GM06990 (cell line): ENCODE results near the gene CCDC197.

Experiments
- DNase-seq: peaks from one replicate; pipeline ENCODE4 v3.0.0-alpha.2; 2011; ENCODE audit not compliant: insufficient read length; ENCODE audit errors: extremely low read depth
- H3K27me3 ChIP-seq: replicated peaks from 2 replicates; pipeline ENCODE4 v1.6.0; 2011; ENCODE audit warnings: low read length; ENCODE audit not compliant: control insufficient read depth, insufficient read depth
- H3K36me3 ChIP-seq: 2 replicates; pipeline ENCODE4 v1.5.1; 2011; ENCODE audit warnings: low read length; ENCODE audit not compliant: control insufficient read depth, insufficient read depth
- H3K4me3 ChIP-seq: replicated peaks from 2 replicates; pipeline ENCODE4 v1.5.1; 2011; ENCODE audit warnings: low read depth, mild to moderate bottlenecking, control low read depth, low read length
- TF ChIP-seq, protein P1 (sequence below): IDR thresholded peaks from 2 replicates; pipeline ENCODE4 v1.5.1; 2011; ENCODE audit warnings: low read length, control low read depth, mild to moderate bottlenecking, inconsistent platforms; ENCODE audit not compliant: insufficient read depth, poor library complexity, severe bottlenecking

Gene CCDC197

DNA sequence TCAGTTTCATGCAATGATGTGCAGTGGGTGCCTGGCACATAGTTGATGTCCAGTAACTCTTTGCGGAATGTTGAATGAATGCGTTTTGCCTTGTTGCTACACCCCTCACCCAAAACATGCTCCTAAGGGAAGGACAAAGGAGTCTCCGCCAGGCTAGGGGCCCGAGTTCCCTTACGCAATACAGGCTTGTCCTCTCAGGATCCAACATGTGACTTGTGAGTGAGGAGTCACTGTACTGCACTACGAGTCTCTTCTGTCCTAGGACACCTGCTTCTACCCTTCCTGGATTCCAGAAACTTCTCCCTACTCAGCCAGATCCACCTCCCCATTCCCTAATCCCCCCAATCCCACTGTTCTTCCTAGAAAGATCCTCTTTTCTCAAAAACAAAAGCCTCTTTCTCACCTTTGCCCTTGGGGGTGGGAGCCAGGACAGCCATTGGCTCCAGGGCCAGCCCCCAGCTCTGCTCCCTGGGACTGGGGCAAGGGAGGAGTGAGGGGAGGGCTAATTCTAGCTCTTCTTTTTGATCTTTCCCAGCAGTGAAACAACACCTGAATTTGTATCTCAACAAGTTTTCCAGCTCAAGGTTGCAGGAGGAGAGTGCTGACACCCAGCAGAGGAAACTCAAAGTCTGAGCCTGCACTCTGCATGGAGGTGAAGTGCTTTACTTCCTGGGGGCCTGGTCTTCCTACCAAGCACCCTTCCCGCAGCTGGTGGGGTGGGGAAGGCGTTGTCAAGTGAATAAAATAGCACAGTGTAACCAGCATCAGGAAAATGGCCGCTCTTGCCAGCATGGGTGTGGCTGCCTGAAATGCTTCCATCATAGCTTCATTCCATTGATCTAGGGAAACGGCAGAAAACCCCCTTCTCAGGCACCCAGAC, 25.7 kb downstream of the CCDC197 start:
- no peak overlapping the region for H3K4me3 ChIP-seq
- no peak for DNase-seq
- TF ChIP-seq, protein P1, sequence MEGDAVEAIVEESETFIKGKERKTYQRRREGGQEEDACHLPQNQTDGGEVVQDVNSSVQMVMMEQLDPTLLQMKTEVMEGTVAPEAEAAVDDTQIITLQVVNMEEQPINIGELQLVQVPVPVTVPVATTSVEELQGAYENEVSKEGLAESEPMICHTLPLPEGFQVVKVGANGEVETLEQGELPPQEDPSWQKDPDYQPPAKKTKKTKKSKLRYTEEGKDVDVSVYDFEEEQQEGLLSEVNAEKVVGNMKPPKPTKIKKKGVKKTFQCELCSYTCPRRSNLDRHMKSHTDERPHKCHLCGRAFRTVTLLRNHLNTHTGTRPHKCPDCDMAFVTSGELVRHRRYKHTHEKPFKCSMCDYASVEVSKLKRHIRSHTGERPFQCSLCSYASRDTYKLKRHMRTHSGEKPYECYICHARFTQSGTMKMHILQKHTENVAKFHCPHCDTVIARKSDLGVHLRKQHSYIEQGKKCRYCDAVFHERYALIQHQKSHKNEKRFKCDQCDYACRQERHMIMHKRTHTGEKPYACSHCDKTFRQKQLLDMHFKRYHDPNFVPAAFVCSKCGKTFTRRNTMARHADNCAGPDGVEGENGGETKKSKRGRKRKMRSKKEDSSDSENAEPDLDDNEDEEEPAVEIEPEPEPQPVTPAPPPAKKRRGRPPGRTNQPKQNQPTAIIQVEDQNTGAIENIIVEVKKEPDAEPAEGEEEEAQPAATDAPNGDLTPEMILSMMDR: no peak
- no peaks in the 10 kb centered on the region for H3K27me3 ChIP-seq
- H3K36me3 ChIP-seq: no peaks in the 10 kb centered on the region

- no peaks in the 10 kb centered on the region for H3K36me3 ChIP-seq
- TF ChIP-seq, protein P1: no peak
Measured at GRCh38 chr14:94024549-94024948, 27.4 kb downstream of the CCDC197 start.

GRCh38 chr14:94025720-94026119, 28.6 kb downstream of the CCDC197 start:
- no peak for DNase-seq
- H3K4me3 ChIP-seq: no peak overlapping the region
- H3K27me3 ChIP-seq: no peaks in the 10 kb centered on the region
- H3K36me3 ChIP-seq: no peaks in the 10 kb centered on the region
- TF ChIP-seq, protein P1: no peak

More at GRCh38 chr14:94024549-94024948, 27.4 kb downstream of the CCDC197 start:
- DNase-seq: no peak
- Histone ChIP-seq H3K27me3 (no peaks in the 10 kb centered on the region), H3K4me3 (no peak overlapping the region)

DNA sequence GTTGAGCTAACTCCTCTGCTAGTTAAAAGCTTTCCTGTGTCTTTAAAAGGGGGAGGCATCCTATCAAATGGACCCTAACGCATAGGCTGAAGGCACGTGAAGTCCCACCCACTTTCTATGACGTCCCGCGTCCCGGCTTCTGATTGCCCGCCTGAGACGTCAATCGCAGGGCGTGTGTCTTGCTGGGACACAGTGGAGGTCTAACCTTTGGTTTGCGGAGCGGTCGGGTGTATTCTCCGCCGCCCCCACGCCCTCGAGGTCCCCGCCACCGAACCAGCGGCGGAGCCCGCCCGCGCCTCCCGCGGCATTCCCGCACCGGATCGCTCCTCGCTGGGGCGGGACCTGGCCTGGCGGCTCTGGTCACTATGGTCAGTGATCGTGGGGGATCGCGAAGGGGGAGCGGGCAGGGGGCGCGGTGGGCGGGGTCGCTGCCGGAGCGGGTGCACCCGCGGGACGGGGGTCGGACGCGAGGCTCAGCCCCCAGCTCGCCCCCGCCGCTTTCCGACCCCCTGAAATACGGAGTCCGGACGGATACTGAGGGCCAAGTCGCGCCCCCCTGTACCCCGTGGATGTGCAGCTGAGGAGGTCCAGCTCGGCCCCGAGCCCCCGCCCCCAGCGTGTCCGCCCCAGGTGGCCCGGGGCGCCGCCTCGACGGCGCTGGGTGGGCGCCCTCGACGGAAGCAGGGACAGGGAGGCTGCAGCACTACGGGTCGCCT, 29.2 kb downstream of the CCDC197 start, which contains the start of gene OTUB2:
TSS of gene OTUB2 (plus strand) at position 168 of the 716 bp plus-strand sequence. CDS start at position 366, 198 bp downstream.
- Histone ChIP-seq H3K27me3 (no peaks in the 10 kb centered on the region), H3K4me3 (peak within 1 kb of the TSS; percentile 68), H3K36me3 (no peaks in the 10 kb centered on the region)
- TF ChIP-seq, protein P1: no peak
- DNase-seq: peak; percentile 98

DNA sequence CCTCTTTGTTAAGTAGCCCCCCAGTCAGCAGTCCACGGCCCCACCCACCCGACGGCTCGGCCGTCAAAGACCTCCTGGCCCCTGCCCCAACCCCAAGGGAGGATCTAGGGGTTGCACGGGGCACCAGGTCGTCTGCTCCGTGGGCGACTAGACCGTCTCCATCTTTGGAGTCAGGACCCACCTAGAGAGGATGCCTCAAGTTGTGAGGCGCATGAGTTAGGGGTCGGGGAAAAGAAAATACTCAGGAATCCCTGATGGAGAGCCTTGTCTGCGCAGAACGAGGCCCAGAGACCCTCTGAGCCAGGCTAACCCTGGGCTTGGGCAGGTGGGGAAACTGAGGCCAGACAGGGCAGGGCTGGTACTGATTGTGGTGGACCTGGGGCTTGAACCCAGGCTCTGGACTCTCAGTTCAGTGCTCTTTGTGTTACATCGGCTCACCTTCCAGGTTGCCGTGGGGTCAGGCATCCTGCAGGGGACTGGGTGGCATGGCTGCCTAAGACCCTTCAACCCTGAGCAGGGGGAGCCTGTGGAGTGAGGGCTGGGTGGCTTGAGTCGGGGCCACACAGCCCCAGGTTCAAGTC, 29.9 kb downstream of the CCDC197 start:
- H3K4me3 ChIP-seq: peak overlapping the region; percentile 68
- TF ChIP-seq, protein P1: no peak

More for the DNA sequence above, 29.9 kb downstream of the CCDC197 start:
- no peaks in the 10 kb centered on the region for H3K27me3 ChIP-seq
- H3K36me3 ChIP-seq: no peaks in the 10 kb centered on the region
- DNase-seq: no peak
